Fibroblast of the aortic adventitia (primary cell): Measurements from ENCODE around the gene PSMD1. TPM values are rescaled to one million over a fixed set of nuclear protein-coding genes. Genes with fewer than 3 reads are reported as not detected.
"Not testable (repeated sequence)": the region's sequence is repeated elsewhere in the genome, so short reads cannot be mapped to it uniquely, and the experiment has no call there.

ENCODE experiments used
- DNase-seq: peaks from one replicate; pipeline ENCODE4 v3.0.0-alpha.2; 2010; ENCODE audit warnings: low read depth
- H3K4me3 ChIP-seq: 2 replicates; pipeline ENCODE4 v1.5.1; 2011; ENCODE audit warnings: low read depth, mild to moderate bottlenecking, control low read depth, low read length, moderate library complexity
- CTCF ChIP-seq: IDR thresholded peaks from 2 replicates; pipeline ENCODE4 v1.5.1; 2011; ENCODE audit warnings: mild to moderate bottlenecking, low read length, control low read depth, inconsistent platforms; ENCODE audit not compliant: insufficient read depth
- total RNA-seq: library from RNA; depleted of rRNA; stranded (reverse); fragments of >200 nt; gene quantifications from 2 replicates; pipeline ENCODE4 v1.2.3, GENCODE V29; 2012; ENCODE audit warnings: low replicate concordance

Gene PSMD1
- total RNA-seq, 1 donor = 127 TPM

DNA sequence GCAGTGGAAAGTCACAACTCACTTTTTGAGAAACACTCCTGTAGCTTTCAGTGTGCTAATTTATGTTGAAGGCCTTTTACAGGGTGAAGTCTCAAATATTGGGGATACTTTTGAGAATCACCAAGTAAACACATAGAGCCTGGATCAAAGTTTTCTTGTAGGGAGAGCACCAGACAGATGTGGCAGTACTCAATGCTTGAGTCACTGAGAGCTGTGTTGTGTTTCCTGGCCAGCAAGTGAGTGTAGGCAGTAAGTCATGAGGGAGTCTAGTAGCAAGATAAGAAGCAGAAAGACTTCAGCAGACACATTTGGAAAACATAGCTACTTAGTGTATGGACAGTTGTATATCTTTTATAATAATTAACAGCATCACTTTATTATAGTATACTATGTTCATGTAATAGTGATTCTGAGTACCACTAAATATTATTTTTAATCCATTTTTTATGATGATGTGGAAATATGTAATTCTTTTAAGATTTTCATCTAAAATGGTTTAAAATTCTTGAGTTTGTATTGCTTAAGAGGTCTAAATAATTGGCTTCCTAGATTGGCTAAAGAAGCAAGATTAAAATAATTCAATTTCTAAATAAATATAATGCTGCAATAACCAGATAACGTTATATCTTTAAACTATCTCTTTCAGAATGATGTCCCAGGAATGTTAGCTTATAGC is 12.8 kb downstream of the PSMD1 start:
- DNase-seq = peak; percentile 78
- no peak for TF ChIP-seq CTCF
- H3K4me3 ChIP-seq = no peak overlapping the region

DNA sequence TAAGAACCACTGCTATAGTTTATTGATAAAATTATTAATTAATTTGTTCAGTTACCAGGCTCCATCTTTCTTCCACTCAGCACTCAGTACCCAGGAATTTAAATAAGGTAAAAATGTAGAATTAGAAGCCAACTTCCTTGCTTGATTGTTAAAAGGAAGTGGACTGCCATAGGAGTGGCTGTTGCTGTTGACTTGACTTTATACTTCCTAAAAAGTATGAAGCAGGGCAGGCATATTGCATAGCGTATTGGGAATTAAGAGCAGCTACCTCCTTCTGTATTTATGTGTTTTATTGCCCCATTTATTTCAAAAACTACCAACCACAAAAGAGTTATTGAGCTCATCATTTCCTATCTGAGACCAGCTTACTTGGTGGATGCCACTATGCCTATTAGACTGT is 27.9 kb downstream of the PSMD1 start:
- no peak for TF ChIP-seq CTCF
- H3K4me3 ChIP-seq = no peak overlapping the region
- no peak for DNase-seq

GRCh38 chr2:231088754-231089153 is 32.1 kb downstream of the PSMD1 start:
- no peak for DNase-seq
- H3K4me3 ChIP-seq = no peak overlapping the region
- no peak for TF ChIP-seq CTCF

GRCh38 chr2:231093933-231094332 is 37.3 kb downstream of the PSMD1 start:
- no peak for TF ChIP-seq CTCF
- no peak for DNase-seq
- no peak overlapping the region for H3K4me3 ChIP-seq

DNA sequence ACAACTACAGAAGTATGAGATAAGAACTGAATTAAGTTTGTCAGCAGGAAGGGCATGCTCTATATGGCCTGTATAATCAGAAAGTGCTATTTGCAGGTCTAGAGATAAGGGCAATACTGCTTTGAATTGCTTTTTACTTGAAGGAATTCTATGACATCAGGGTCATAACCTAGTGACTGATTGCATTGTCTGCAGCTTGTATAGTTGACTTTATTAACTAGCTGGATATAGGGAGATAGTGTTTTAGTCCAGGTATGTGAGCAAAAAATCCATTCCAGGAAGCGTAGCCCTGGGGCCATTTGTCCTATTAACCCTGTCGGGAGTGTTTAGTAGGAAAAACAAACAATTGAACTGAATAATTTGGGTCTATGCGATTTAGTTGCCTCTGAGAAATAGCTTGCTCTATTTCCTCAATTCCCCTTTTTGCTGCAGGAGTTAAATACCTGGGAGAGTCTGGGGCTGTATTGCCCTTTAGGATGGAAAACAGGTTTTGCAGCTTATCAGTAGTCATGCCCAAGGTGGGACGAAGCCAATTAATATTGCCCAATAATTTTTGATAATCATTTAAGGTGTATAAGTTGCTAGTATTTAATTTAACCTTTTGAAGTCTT is 38.2 kb downstream of the PSMD1 start:
- no peak for DNase-seq
- no peak for TF ChIP-seq CTCF
- H3K4me3 ChIP-seq = no peak overlapping the region

GRCh38 chr2:231099918-231100317 is 43.3 kb downstream of the PSMD1 start:
- no peak overlapping the region for H3K4me3 ChIP-seq
- TF ChIP-seq CTCF = no peak
- DNase-seq = no peak

DNA sequence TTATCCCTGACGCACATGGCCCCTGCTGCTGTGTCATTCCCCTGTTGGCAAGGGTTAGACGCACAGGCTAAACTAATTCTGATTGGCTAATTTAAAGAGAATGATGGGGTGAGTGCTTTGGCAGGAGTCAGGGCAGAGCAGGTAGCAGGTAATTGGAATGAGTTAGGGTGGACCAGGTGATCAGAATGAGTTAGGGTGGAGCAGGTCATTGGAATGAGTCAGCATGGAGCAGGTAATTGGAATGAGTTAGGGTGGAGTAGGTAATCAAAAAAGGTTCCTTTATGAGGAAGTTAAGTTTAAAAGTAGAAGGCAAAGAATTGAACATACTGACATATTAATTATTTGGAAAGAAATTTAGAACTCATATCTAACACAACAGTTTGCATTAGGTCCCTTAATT is 43.7 kb downstream of the PSMD1 start:
- not testable (repeated sequence) for DNase-seq, H3K4me3 ChIP-seq
